Stimulated activated naive CD4-positive, alpha-beta T cell treated with Interleukin-2 at 50 U/mL for 16 hours (primary cell): ENCODE results near the gene MFGE8.

Source experiments
- DNase-seq: peaks from one replicate; lab custom pipeline; 2025; lab: John Stamatoyannopoulos, UW

Gene MFGE8

DNA sequence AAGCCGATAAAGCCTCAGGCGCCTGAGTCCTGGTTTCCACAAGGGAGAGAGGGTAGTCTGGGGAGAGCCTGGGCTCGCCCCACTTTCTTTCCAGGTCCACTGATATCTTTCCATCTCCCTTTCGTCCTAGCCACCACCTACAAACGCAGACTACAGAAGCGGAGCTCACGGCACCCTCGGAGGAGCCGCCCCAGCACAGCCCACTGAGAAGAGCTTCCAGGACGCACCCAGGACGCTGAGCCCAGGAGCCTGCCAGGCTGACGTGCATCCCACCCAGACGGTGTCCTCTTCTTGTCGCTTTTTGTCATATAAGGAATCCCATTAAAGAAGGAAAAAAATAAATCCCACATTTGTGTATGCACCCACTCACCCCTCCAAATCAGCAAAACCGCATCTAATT, 38.9 kb downstream of the MFGE8 start:
- DNase-seq: no peak

DNA sequence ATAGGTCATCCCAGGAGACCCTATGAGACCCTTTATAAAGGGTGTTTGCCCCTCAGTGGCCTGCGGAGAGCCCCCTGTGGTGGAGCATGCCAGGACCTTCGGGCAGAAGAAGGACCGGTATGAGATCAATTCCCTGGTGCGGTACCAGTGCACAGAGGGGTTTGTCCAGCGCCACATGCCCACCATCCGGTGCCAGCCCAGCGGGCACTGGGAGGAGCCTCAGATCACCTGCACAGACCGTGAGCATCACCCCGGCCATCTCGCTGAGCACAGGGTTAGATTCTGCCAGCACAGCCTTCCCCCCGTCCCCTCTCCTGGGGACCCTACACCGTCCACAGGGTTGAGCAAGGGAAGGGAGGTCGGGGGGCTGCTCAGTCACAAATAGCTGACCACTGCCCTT, 39.4 kb downstream of the MFGE8 start:
- DNase-seq: no peak

DNA sequence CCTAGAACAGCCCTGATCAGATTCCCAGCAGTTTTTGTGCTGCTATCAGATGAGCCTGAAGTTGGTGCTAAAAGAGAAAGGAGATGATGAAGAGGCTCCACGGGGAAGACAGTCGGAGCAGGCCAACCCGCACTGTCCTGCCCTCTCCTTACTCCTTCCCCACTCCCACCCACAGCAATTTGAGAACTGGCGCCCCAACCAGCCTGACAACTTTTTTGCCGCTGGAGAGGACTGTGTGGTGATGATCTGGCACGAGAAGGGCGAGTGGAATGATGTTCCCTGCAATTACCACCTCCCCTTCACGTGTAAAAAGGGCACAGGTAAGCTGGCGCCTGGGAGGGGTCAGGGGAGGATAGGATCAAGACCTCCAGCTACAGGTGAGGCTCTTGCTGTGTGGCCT, 40.5 kb downstream of the MFGE8 start:
- no peak for DNase-seq

DNA sequence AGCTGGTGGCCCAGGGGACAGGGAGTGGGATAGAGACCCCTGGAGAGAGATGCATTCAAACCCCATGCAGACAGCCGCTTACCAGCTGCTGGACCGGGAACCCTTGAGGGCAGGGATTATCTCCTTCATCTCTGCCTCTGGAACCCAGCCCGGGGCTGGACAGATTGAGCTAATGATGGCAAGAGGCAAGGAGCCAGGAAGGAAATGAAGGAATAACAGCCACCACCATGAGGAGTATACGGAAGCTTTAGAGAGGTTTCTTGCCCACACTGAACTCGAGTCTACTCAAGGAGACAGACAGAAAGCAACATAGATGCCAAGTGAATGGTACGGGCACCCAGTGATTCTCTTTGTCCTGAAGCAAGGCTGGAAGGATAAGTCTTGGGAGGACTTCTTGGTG, 41.1 kb downstream of the MFGE8 start:
- no peak for DNase-seq

DNA sequence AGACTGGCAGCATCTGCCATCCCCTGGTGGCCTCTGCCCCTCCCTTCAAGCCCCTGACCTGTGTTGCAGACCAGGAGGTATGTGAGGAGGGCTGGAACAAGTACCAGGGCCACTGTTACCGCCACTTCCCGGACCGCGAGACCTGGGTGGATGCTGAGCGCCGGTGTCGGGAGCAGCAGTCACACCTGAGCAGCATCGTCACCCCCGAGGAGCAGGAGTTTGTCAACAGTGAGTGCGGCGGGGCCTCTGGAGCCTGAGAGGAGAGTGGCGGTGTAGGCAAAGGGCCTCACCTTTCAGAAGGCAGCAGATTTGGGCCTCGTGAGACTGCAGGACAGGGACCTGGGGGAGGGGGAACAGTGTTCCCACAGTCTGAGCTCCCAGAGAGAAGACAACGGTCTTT, 41.9 kb downstream of the MFGE8 start:
- no peak for DNase-seq

DNA sequence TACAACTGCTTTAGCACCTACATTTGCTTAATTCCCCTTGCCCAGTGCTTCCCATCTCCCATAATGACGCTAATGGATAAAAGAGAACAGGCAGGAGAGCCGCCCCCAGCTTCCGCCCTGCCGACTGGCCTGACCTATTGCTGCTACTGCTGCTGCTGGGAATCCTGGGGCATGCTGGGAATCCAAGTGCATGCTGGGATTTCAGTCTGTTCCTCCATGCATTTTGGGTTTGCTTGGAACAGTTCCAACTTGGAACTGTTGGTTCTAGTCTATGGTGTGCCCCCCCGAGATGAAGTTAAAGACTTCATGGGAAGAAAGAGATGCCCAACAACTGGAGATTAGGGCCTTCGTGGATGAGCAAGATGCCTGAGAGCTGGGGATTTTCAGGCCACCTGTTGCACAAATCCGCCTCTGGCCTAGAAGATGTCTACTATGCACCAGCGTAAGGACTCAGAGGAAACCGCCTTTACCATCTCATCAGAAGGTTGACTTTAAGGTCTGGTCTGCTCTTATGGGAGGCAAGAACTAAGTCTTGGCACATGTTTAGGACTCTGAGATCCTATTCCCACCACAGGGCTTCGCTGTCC, 46.8 kb downstream of the MFGE8 start:
- no peak for DNase-seq

DNA sequence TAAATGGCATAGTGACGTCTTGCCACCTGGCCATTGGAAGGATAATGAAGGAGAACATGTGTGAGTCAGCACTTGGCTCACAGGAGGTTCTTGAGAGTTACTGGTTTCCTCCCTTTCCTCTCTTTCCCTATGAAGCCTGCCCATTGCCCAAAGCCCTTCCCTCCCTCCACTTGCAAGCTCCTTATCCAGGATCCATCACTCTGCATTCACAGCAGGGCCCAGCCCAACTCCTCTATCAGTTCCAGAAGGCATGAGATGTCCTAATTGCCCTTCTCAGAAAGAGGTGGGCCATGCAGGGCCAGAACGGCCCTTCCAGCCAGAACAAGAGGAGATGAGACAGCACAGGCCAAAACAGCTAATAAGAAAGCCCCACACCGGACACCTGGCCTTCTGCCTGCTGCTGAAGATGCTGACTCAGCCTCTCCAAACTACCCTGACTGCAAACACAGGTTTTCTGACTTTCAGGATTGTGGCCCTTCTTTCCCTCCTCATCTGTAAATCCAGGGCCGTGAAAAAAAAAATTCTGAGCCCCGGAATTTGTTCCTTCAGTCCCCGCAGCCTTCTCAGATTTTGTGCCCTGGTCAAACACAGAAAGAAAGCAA, 47.6 kb downstream of the MFGE8 start:
- no peak for DNase-seq

DNA sequence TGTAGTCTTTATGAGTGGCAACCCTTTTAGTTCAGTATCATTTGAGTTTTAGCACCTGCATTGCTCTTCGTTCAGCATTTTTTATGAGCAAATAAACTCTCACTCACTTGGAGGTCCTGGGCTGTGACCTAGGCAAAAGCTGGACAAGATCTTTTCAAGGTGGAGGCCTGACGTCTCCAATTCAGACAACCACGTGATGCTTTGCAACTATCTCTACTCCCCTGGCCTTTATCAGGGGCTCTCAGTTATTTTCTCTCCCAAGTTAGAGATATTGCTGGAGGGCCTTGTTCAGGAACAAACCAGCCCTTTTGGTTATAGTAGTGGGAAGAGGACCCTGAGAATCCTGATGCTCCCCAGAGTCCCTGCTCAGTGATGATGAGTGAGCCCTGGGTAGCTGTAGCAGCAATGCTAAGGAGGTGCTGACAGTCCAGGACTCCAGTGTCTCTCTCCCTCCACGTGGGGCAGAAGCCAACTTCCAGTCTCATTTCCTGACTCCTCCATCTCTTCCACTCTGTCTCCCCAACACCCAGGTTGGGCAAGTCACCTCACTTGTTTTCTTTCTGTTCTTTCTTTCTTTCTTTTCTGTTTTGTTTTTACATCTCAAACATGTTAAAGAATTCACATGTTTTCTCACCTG, 48.2 kb downstream of the MFGE8 start:
- DNase-seq: no peak

DNA sequence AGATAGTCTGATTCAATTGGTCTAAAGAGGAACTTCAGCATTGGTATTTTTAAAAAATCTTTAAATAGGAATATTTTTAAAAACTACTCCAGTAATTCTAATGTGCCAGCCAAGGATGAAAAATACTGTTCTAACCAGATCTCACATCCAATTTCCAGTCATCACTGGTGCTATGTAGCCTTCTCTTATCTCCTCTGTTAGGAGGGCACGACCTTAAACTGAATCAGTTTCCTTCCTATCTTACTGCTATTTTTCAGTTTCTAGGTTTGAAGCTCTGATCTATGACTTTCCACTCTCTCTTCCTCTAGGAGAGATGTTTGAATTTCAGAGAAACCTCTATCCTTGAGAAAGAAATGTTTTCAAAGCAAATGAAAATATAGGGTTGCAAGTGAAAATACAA, 49.8 kb downstream of the MFGE8 start:
- no peak for DNase-seq

DNA sequence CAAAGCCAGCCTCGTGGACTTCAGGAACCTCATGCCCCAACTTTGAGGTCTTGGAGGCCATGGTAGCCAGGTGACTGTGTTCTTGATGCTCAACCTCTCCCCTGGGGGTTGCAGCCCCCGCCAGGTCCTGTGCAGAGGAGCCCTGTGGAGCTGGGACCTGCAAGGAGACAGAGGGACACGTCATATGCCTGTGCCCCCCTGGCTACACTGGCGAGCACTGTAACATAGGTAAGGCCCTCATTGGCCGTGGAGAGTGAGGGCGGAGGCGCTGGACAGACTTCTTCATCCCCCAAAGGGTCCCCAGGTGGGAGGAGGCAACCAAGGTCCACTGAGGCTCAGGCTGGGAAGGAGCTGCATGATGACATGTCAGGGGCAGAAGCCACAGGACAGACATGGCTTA, 53.0 kb downstream of the MFGE8 start:
- no peak for DNase-seq

DNA sequence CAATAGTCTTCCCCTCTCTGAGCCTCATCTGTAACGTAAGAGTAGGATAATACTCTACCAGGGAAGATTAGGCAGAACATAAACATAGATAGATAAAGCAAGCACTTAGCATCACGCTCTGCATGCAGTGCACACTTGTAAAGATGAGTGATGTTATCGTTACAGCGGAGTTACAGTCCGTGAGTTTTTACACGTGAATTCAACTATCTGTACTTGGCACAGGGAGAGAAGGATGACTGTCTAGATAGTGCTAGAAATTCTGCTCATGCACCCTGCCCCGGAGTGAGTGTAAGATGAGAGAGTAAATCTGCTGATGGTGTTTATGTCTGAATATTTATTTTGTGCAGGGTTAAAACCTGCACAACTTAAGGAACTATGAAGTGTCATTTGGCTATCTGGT, 53.6 kb downstream of the MFGE8 start:
- no peak for DNase-seq

DNA sequence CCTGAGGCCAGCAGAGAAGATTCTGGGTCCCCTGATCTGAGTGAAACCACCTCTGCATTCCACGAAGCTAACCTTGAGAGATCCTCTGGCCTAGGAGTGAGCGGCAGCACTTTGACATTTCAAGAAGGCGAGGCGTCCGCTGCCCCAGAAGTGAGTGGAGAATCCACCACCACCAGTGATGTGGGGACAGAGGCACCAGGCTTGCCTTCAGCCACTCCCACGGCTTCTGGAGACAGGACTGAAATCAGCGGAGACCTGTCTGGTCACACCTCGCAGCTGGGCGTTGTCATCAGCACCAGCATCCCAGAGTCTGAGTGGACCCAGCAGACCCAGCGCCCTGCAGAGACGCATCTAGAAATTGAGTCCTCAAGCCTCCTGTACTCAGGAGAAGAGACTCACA, 54.2 kb downstream of the MFGE8 start:
- DNase-seq: no peak

DNA sequence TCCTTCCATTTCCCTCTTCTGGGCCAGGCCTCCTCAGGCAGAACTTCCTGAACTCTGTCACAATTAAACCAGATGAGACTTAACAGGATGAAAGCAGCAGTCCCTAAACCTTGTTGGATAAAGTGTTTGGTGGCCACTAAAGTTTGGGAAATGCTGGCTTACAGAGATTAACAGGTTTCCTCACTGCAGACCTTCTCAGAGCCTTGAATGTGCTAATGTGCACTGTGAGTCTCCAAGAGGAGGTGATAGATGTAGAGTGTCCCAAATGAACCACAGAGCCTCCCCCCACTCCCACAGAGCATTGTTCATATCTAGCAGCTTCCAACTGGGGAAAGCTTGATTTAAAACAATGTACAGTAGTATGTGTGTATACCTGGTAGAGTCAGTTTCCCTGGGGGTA, 60.7 kb downstream of the MFGE8 start:
- DNase-seq: no peak

DNA sequence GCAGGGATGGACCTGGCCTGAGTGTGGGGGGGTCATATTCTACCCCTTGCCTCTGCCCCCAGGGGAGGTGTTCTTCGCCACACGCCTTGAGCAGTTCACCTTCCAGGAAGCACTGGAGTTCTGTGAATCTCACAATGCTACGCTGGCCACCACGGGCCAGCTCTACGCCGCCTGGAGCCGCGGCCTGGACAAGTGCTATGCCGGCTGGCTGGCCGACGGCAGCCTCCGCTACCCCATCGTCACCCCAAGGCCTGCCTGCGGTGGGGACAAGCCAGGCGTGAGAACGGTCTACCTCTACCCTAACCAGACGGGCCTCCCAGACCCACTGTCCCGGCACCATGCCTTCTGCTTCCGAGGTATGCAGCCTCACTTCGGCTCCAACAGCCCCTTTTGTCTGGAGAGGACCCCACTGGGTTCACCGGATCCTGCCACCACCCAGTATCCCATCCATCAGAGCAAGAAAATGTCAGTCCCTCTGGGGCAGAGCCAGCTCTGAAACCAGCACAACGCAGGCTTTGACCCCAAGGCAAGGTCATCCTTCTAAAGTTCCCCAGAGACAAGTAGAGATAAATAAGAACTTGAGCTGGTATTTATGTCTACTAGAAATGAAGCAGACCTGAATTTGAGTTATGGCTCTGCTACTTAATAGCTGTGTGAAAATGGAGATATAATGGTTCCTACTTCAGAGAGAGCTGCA, 63.7 kb downstream of the MFGE8 start:
- DNase-seq: no peak
